PC-9 (cell line): ENCODE results near the gene CDIPT. TPM values are rescaled to one million over a fixed set of nuclear protein-coding genes. Genes with fewer than 3 reads are reported as not detected.

Source experiments
- BruUV-seq: library from RNA; stranded (reverse); fragments of 400-500 nt; replicated peaks from 2 replicates; lab custom pipeline; 2021; lab: Mats Ljungman, UMichigan
- CTCF ChIA-PET: fragments of 300-600 bp; sonication (Branson Sonifier 250); formaldehyde crosslinking; loops from one replicate; lab custom pipeline; 2022; ENCODE audit warnings: antibody characterized with exemption; lab: Charles Lee
- POLR2A ChIA-PET: fragments of 300-600 bp; sonication (Branson Sonifier 250); formaldehyde crosslinking; loops from one replicate; lab custom pipeline; 2022; ENCODE audit warnings: antibody characterized with exemption; ENCODE audit not compliant: unreplicated experiment; lab: Charles Lee
- DNase-seq, 2 experiments: peaks; one replicate each; pipeline versions ENCODE4 v3.0.0 to v3.0.0-alpha.2; 2015 to 2022; ENCODE audit warnings: mixed read lengths in 1 of 2
- H2AFZ ChIP-seq: fragments of 200-600 bp; sonication (generic); 2 replicates; pipeline ENCODE4 v1.8.1; 2017; ENCODE audit warnings: antibody characterized with exemption
- H3F3A ChIP-seq: fragments of 200-600 bp; sonication (generic); 2 replicates; pipeline ENCODE4 v1.8.1; 2017; ENCODE audit warnings: antibody characterized with exemption, mild to moderate bottlenecking, low read depth; ENCODE audit not compliant: insufficient read depth
- H3K27ac ChIP-seq: fragments of 200-600 bp; sonication (generic); 2 replicates; pipeline ENCODE4 v1.6.1; 2016; ENCODE audit warnings: mixed run types
- H3K27me3 ChIP-seq: fragments of 200-600 bp; sonication (generic); 2 replicates; pipeline ENCODE4 v1.6.1; 2016; ENCODE audit warnings: low read depth, mixed run types; ENCODE audit not compliant: insufficient read depth
- H3K36me3 ChIP-seq: fragments of 200-600 bp; sonication (generic); 2 replicates; pipeline ENCODE4 v1.6.1; 2016; ENCODE audit warnings: low read depth, mixed run types
- H3K4me1 ChIP-seq: fragments of 200-600 bp; sonication (generic); replicated peaks from 2 replicates; pipeline ENCODE4 v1.6.1; 2016; ENCODE audit warnings: mixed run types; ENCODE audit not compliant: insufficient read depth
- H3K4me2 ChIP-seq: fragments of 200-600 bp; sonication (generic); 2 replicates; pipeline ENCODE4 v1.6.1; 2017; ENCODE audit warnings: mixed run types
- H3K4me3 ChIP-seq: fragments of 200-600 bp; sonication (generic); 2 replicates; pipeline ENCODE4 v1.6.1; 2016; ENCODE audit warnings: mixed run types
- H3K79me2 ChIP-seq: fragments of 200-600 bp; sonication (generic); 2 replicates; pipeline ENCODE4 v1.6.1; 2017; ENCODE audit warnings: low read depth, mixed run types
- H3K9me2 ChIP-seq: fragments of 200-600 bp; sonication (generic); 2 replicates; pipeline ENCODE4 v1.8.1; 2017; ENCODE audit warnings: mild to moderate bottlenecking; ENCODE audit not compliant: insufficient read depth
- H3K9me3 ChIP-seq: fragments of 200-600 bp; sonication (generic); 2 replicates; pipeline ENCODE4 v1.8.1; 2016; ENCODE audit warnings: low read depth; ENCODE audit not compliant: insufficient read depth
- H4K20me1 ChIP-seq: fragments of 200-600 bp; sonication (generic); 2 replicates; pipeline ENCODE4 v1.8.1; 2017; ENCODE audit not compliant: insufficient read depth
- EZH2 ChIP-seq: fragments of 200-600 bp; sonication (generic); IDR thresholded peaks from 2 replicates; pipeline ENCODE4 v1.8.0; 2017; ENCODE audit warnings: antibody characterized with exemption, low read depth
- intact Hi-C: fragments of 100-400 bp; cut with micrococcal nuclease; formaldehyde crosslinking; loops from one replicate; pipeline ENCODE4 v1.10.0; 2022; ENCODE audit not compliant: unreplicated experiment
- total RNA-seq: library from RNA; stranded (reverse); gene quantifications from 2 replicates; pipeline ENCODE4 v1.2.3, GENCODE V29; 2021
- TF ChIP-seq, protein P1 (sequence below): fragments of 200-600 bp; sonication (generic); conservative IDR thresholded peaks from 2 replicates; pipeline ENCODE4 v1.6.1; 2017; ENCODE audit warnings: mixed run types, antibody characterized with exemption, mild to moderate bottlenecking, moderate library complexity

The CDIPT gene
- total RNA-seq, 1 experiment from 2014 or later = 90.6 TPM

DNA sequence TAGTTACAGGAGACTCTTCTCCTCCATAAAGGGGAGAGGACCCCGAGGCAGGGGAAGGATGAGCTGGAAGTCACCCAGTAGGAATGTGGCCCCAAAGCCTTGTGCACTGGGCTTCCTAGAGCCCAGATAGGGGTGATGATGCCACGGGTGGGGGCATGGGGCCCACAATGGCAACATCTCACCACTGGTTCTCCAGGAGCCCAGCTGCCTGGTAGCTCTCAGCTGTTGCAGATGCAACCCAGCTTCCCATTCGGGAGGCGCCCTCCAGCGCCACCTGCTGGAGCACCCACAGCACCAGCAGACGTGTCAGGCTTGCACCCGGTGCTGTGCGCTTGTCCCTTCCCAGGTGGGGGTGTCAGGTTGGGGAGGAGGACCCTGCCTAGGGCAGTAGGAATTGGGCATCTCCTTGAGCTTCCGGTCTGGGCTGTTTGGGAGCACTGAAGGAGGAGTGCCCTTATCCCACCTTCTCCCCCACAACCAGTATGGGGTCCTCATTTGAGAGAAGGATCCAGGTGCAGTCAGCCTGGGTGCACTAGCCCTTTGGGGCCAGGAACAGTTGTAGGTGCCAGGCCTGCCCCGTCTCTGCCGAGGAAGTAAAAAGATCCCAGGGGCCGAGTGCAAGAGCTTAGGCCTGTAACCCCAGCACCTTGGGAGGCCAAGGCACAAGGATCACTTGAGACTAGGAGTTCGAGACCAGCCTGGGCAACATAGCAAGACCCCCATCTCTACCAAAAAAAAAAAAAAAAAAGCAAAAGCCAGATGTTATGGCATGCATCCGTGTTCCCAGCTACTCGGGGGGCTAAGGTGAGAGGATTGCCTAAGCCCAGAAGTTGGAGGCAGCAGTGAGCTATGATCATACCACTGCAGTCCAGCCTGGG lies 14.4 kb downstream of the CDIPT start:
- no peak overlapping the region for H3K4me2 ChIP-seq
- intact Hi-C loops = loop anchor here (1.0 kb wide), 2 partner anchors 27 to 148 kb away; no protein-coding TSS in a partner anchor
- no TSS peak for BruUV-seq
- no peaks in the 10 kb centered on the region for H3K9me3 ChIP-seq
- CTCF ChIA-PET = interaction anchor here (0.5 to 1.8 kb wide), 21 partner anchors 10 to 875 kb away, joined by 3 to 18 read pairs (median 5); partner anchors contain the start of genes CDIPT, MVP, PAGR1 and SEZ6L2
- DNase-seq = peak in 1 of 2 experiments; percentile 75
- H3K79me2 ChIP-seq = no peaks in the 10 kb centered on the region
- no peak overlapping the region for H3K4me3 ChIP-seq
- H3K36me3 ChIP-seq = no peaks in the 10 kb centered on the region
- POLR2A ChIA-PET = interaction anchor here (0.5 kb wide), 1 partner anchor 54 kb away, joined by 4 read pairs; no protein-coding TSS in a partner anchor
- no peaks in the 10 kb centered on the region; the same call in 1 of the 2 replicates for H3F3A ChIP-seq
- TF ChIP-seq EZH2 = no peak
- TF ChIP-seq, protein P1, sequence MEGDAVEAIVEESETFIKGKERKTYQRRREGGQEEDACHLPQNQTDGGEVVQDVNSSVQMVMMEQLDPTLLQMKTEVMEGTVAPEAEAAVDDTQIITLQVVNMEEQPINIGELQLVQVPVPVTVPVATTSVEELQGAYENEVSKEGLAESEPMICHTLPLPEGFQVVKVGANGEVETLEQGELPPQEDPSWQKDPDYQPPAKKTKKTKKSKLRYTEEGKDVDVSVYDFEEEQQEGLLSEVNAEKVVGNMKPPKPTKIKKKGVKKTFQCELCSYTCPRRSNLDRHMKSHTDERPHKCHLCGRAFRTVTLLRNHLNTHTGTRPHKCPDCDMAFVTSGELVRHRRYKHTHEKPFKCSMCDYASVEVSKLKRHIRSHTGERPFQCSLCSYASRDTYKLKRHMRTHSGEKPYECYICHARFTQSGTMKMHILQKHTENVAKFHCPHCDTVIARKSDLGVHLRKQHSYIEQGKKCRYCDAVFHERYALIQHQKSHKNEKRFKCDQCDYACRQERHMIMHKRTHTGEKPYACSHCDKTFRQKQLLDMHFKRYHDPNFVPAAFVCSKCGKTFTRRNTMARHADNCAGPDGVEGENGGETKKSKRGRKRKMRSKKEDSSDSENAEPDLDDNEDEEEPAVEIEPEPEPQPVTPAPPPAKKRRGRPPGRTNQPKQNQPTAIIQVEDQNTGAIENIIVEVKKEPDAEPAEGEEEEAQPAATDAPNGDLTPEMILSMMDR = peak; percentile 90
- no peaks in the 10 kb centered on the region for H3K27me3 ChIP-seq
- no peak overlapping the region for H3K27ac ChIP-seq
- H2AFZ ChIP-seq = no peak overlapping the region
- no peaks in the 10 kb centered on the region for H4K20me1 ChIP-seq
- H3K9me2 ChIP-seq = no peaks in the 10 kb centered on the region
- H3K4me1 ChIP-seq = no peaks in the 10 kb centered on the region

DNA sequence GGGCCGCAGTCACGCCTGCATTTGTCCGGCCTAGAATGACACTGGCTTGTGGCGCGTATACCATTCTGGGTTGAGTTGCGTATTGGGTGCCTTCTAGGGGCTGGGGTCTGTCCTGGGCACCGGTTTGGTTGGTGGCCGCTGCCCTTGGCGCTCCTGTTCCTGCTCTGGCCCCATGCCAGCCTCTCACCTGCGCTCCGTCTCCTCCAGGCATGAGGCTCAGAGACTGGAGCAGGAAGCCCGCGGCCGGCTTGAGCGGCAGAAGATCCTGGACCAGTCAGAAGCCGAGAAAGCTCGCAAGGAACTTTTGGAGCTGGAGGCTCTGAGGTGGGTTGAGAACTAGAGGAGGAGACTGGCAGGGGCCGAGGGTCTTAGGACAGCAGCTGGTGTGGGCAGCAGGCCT lies 17.4 kb downstream of the CDIPT start:
- Histone ChIP-seq H3K36me3 (no peaks in the 10 kb centered on the region), H3K27me3 (no peaks in the 10 kb centered on the region), H3K9me3 (no peaks in the 10 kb centered on the region), H3F3A (no peaks in the 10 kb centered on the region; the same call in 1 of the 2 replicates), H3K4me1 (no peaks in the 10 kb centered on the region), H2AFZ (no peak overlapping the region), H3K4me2 (no peak overlapping the region), H3K9me2 (no peaks in the 10 kb centered on the region), H4K20me1 (no peaks in the 10 kb centered on the region), H3K79me2 (no peaks in the 10 kb centered on the region), H3K4me3 (no peak overlapping the region), H3K27ac (no peak overlapping the region)
- CTCF ChIA-PET = no interaction called here
- intact Hi-C loops = no loop called here
- POLR2A ChIA-PET = no interaction called here
- no peak for TF ChIP-seq EZH2
- TF ChIP-seq, protein P1 = no peak
- no peak for DNase-seq
- no TSS peak for BruUV-seq

DNA sequence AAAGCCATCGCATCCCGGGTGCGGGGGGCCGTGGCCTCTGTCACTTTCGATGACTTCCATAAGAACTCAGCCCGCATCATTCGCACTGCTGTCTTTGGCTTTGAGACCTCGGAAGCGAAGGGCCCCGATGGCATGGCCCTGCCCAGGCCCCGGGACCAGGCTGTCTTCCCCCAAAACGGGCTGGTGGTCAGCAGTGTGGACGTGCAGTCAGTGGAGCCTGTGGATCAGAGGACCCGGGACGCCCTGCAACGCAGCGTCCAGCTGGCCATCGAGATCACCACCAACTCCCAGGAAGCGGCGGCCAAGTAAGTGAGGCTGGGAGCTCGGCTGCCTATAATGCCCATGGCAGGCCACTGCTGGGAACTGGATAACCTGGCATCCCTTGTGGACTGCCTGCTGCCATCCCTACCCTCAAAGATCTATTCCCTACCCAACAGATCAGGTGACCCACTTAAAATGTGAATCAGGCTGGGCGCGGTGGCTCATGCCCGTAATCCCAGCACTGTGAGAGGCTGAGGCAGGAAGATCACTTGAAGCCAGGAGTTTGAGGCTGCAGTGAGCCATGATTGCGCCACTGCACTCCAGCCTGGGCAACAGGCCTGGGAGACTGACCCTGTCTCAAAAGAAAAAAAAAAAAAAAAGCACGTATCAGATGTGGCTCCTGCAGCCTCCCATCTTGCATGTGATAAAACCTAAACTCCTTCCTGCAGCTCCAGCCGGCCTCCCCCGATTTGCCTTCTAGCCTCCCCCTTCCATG lies 18.3 kb downstream of the CDIPT start:
- CTCF ChIA-PET = interaction anchor here (0.7 kb wide), 1 partner anchor 147 kb away, joined by 3 read pairs; no protein-coding TSS in a partner anchor
- Histone ChIP-seq H3K4me2 (no peak overlapping the region), H3K9me3 (no peaks in the 10 kb centered on the region), H2AFZ (no peak overlapping the region), H3K27me3 (no peaks in the 10 kb centered on the region), H3K36me3 (no peaks in the 10 kb centered on the region), H3K4me1 (no peaks in the 10 kb centered on the region), H4K20me1 (no peaks in the 10 kb centered on the region), H3K27ac (no peak overlapping the region), H3K4me3 (no peak overlapping the region), H3K9me2 (no peaks in the 10 kb centered on the region), H3F3A (no peaks in the 10 kb centered on the region; the same call in 1 of the 2 replicates), H3K79me2 (no peaks in the 10 kb centered on the region)
- intact Hi-C loops = no loop called here
- no peak for DNase-seq
- no TSS peak for BruUV-seq
- POLR2A ChIA-PET = no interaction called here
- TF ChIP-seq, protein P1 = no peak
- TF ChIP-seq EZH2 = no peak
